NCI-H69 (cell line): Measurements from ENCODE around the gene SLC6A12.
"Not testable (repeated sequence)": the region's sequence is repeated elsewhere in the genome, so short reads cannot be mapped to it uniquely, and the experiment has no call there.

Experiments used
- DNase-seq: peaks from one replicate; lab custom pipeline; 2025; lab: John Stamatoyannopoulos, UW

Gene SLC6A12

DNA sequence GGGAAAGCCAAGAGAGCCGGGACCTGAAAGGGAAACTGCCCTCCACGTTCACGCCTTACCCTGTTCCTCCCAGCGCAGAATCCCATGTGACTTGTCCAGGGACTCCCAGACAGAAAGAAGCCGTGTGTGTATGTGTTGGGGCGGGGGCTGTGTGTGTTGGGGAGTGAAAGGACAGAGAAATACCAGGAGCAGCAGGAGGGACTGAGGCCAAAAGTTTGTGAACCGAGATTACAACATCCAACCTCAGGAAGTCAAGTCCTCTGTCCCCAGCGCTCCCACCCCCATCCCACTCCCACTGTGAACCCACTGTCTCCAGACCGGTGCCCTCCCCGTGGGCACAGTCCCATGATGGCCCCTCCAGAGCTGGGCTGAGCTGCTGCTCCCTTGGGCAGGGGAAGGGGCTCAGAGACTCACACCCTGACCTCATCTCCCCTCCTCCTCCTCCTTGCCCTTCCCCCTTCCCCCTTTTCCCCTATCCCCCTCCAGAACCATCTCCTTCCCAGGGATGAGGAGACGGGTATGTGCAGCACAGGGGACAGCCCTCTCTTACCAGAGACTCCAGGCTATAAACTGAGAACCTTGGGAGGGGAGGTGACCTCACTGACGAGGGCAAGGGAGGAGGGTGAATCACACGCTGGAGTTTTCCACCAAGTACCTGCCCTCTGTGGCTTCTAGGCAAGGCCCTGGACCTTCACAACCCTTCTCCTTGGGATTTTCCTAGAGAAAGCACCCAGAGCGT is at the start of gene SLC6A12:
TSS of gene SLC6A12 (minus strand) at position 155 of the 739 bp plus-strand sequence. CDS start 4,171 bp downstream, outside the sequence.
- peak; percentile 18 for DNase-seq

DNA sequence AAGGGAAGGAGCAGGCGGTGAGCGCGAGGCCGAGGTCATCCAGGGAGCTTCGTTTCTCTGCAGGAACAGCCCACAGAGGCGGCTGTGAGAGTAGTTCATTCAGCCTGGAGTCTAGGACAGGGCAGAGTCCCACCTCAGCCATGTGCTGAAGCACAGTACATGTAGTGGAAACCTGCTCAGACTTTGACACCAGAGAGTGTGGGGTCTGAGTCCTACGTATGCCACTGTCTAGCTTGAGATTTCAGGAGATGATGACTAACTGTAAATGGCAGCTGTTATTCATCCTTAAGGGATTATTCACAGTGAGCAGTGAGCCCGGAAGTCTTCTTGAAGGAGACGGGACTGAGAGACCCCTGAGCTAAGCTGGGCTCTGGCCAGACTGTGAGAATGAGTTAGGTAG is 49.6 kb upstream of the SLC6A12 start:
- no peak for DNase-seq

DNA sequence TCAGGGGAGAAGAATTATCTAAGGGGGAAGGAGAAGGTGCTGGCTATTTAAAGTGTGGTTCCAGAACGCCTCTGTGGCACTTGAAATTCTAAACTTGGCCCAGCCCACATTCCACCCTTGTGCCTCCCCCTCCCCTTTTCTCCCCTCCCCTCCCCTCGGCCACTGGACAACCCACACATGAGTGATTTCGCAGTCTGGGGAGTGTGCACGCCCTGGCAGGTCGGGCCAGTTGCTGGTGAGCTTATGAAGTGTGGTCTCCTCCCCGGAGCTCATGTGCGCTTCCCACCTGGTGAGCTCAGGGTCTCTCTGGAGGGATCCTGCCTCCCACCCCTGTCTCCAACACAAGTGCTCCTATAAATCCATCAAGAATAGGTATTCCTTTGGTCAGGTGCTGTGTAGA is 48.9 kb upstream of the SLC6A12 start, which contains the start of gene SLC6A13:
TSS of gene SLC6A13 (minus strand) at position 20 of the 400 bp plus-strand sequence. CDS start 2,784 bp downstream, outside the sequence.
- peak; percentile 12 for DNase-seq

DNA sequence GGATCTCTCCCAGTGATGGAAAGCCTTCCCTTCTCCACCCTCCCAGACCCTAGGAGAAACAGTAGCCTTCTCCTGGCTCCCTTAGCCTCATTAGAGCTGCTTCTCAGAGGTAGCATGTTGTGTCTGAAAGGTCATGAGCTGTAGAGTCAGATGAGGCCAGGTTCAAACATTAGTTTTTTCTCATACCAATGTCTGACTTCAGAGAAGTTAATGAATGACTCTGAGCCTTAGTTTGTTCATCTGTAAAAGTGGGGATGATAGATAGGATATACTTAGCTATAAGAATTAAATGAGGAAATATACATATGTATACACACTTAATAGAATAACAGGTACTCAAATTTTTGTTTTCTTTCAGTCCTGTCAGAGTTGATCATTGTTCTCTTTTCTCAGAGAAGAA is 48.2 kb upstream of the SLC6A12 start:
- no peak for DNase-seq

DNA sequence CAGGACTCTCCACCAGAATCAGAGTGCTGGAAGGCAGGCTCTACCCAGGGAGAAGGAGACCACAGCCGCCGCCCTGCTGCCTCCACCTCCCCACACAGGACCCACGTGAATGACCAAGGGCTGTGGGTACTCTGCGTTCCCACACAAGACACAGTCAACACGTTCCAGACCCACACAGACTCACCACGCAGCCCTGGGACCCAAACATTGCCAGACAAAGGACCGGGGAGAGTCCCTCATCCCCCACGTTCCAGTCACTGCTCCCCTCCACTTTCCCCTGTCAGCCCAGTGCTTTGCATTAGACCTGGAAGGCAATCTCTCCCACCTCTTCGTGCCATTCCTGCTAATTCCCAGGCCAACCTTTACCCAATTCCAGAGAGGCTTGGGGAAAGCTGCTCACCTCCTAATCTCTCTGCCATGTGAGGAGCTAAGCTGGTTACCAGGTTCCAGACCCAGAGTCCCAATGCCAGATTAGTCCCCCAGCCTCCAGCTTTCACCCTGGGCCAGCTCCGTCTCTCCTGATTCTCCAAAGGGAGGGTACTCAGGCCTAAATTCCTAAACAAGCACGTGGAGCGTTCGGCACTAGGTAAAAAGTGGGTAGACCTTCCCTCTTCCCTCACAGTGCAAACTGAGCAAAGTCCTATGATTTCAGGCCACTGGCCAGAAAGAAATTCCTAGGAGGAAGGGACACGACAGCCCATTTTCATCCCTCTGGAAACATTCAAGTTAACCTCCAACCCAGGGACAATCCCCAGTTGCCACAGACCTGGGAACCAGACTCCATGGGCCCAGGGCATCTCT is 43.8 kb upstream of the SLC6A12 start:
- no peak for DNase-seq

DNA sequence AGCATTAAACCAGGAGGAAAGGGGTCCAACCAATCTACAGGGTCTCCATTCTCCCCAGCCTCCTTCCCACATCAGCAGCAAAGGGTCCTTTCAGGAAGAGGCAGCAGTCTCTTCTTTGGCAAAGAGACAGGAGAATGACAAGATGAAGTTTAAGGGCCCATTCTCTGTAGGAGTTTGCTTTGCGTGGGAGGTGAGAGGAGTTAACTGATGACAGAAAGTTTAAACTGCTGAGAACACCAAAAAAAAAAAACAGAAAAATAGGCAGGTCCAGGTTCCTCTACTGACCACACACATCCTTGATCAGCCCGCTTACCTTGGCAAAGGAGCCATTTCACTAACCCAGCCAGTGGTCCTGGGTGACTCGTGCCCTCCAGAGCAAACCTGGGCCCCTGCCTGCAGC is 43.0 kb upstream of the SLC6A12 start:
- no peak for DNase-seq

DNA sequence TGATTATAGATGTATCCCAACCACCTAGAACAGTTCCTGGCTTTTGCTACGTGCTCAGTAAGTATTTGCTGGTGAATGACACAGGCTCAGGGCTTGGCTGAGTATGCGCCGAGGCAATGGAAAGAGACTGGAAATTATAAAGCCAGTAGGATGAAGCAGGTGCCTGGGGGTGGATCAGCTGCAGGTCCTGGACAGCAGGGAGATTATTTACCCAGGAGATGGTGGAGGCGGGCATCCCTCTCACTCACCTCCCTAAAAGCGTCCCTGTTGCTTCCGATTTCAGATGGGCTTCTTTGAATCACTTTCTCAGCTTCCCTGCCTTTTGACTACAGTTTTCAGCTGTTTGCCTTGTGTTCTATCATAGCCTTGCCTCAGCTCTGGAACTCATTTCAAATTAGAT is 42.3 kb upstream of the SLC6A12 start:
- peak; percentile 14 for DNase-seq

DNA sequence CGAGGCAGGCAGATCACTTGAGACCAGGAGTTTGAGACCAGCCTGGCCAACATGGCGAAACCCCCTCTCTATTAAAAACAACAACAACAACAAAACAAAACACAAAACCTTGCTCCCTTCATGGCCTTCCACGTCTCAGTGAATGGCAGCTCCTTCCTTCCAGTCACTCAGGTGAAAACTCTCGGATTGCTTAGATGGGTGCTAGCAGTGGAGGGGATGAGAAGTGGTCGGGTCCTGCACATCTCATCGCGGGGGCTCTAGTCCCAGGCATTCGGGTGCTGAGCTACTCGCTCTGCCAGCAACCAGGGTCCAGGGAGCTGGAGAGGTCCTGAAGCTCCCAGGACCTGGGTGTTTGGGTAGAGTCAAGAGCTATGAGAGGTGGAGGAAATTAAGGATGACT is 41.0 kb upstream of the SLC6A12 start:
- no peak for DNase-seq

DNA sequence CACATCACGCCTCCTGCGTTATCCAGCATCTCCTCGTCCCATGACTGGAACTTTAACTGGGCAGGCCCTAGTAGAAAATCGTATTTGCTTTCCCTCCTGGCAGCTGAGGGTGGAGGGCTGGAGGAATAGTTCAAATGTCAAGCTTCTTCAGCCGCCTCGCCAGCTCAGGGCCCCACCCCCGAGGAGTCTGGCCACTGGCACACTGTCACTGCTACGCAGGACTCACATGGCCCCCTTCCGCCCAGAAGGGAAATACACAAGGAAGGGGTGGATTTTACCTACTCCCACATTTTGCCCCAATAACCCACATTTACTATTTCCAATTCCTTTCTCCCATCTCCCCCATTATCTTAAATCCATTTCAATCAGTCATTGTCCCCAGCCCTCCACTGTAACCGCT is 40.1 kb upstream of the SLC6A12 start:
- DNase-seq = no peak

DNA sequence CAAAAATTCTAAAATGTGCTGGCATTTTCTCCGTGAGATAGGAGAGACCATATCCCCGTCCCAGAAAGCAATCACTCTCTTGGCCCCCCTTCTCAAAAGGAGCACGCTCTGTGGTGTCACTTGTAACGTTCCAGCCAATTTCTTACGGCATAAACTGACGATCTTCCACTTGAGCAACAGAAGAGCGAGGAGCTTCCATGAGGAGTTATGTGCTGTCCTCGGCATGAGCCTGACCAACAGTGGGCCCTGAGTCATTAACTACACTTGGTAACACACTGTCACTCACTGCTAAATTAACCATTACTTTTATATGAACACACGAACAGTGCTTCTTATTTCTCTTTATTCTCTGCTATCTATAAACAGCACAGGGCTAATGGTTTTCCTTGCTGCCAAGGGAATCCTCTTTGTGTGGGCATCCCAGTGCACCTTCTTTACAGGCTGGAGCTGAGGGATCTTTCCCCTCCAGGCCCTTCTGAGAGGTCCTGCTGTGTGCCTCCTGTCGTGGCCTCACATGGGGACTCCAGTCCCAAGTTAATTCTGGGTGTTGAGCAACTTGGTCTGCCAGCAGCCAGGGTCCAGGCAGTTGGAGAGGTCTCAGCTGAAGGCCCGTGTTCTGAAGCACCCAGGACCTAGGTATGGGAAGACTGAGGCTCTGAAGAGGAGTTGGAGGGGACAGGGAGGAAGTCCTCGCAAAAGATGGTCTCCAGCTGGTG is 39.3 kb upstream of the SLC6A12 start:
- no peak for DNase-seq

DNA sequence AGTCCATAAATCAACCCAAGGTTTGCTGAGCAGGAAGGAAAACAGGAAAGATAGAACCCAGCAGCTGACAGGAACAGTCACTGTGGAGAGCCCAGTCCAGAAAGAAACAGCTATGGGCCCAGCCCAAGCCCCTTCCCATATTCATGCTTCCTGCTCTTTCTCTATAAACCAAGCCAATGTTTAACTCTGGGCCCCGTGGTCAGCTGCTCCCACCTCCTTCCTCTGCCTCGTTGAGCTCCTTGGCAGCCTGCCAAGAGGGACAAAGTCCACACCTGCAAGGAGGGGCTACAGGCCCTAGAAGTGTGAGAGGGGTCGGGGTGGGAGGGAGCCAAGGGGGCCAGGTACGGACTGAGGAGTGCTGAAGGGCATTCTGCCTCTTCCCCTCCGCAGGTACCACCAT is 38.7 kb upstream of the SLC6A12 start:
- DNase-seq = peak; percentile 48

DNA sequence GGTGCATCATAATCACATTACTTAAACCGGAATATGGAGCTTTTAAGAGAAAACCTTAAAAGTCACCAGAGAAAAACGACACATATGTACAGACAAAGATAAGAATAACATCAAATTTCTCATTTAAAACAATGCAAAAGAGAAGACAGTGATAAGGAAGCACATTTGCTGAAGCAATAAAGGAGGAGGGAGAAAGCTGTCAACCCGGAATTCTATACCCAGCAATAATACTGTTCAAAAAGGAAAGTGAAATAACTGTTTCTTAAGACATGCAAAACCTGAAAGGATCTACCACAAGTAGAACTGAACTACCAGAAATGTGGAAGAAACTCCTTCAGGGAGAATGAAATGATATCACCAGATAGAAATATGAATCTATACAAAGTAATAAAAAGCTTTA is 33.3 kb upstream of the SLC6A12 start:
- DNase-seq = no peak

DNA sequence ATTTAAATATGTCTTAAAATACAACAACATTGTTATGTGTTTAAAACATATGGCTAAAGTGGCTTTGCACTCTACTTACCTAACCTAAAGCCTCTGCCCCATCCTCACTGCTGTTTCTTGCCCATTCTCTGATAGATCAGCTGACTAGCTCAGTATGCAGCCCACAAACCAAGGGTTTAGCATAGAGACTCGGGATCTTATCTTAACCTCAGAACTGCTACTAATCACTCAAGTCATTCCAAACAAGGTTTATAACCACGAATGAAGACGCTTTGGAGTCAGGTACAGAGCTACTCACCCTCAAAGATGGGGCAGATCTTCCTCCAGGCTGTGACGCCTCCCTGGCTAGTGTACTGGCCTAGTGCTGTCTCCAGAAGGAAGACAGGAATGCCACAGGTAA is 29.4 kb upstream of the SLC6A12 start:
- DNase-seq = no peak

DNA sequence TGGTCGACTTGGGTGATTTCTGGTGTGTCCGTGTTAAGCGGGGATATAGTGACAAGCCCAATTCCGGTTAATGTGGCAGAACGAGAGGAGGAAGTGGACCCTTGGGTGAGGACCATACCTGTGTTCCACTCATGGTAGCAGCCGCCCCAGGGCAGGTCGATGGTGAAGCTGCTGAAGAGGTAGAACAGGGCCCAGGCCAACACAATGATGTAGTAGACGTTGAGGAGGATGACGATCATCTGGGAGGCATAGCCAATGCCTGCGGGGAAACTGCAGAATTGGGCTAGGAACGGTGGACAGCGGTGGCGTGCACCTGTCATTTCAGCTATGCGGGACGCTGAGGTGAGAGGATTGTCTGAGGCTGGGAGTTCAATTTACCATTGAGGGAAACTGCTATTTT is 28.5 kb upstream of the SLC6A12 start:
- DNase-seq = no peak

DNA sequence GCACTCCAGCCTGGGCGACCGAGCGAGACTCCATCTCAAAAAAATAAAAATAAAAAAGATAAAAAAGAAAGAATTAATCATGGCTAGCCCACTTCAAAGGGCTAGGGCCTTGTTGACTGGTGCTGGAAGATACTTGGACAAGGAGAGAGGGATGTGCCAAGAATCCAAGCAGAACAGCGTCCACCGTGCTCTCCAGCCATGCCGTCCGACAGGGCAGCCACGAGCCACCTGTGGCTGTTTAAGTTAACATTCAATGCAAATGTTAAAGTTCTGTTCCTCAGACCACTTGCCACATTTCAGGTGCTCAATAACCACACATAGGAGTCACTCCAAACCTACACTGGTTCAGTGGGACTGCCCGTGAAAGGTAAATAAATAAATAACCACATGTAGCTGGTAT is 27.3 kb upstream of the SLC6A12 start:
- DNase-seq = no peak

DNA sequence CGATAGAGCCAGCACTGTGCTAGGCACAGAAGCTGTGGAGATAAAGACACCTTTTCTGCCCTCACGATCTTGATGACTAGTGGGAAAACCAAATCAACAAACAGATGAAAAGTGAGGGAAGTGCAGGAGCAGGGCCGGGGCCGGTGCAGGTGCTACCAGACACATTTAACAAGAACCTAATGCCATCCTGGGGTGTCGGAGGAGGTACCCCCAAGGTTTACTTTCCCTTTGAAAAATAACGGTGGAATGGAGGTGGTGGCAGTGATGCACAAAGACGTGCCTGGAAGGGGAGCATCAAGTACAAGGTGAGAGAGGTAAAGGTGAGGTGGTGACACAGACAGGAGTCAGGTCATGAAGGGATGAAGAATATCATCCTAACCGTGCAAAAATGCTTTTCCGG is 26.6 kb upstream of the SLC6A12 start:
- DNase-seq = no peak

DNA sequence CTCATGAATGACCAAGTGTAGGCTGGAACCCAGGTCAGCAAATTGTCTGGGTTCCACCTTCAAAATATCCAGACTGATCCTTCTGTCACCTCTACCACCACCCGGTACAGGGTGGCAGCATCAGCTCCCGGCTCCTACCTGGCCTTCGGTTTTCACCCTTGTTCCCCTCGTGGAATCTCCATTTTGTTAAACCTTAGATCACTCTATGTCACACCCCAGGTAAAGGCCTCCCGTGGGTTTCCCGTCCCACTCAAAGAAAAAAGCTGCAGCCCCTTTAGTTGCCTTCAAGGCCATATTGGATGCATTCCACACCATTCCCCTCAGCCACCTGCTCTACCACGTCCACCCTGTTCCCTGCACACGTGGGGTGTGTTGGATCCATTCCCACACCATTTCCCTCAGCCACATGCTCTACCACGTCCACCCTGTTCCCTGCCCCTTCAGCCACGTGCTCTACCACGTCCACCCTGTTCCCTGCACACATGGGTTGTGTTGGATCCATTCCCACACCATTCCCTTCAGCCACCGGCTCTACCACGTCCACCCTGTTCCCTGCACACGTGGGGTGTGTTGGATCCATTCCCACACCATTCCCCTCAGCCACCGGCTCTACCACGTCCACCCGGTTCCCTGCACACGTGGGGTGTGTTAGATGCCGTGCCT is 24.9 kb upstream of the SLC6A12 start:
- DNase-seq = no peak

DNA sequence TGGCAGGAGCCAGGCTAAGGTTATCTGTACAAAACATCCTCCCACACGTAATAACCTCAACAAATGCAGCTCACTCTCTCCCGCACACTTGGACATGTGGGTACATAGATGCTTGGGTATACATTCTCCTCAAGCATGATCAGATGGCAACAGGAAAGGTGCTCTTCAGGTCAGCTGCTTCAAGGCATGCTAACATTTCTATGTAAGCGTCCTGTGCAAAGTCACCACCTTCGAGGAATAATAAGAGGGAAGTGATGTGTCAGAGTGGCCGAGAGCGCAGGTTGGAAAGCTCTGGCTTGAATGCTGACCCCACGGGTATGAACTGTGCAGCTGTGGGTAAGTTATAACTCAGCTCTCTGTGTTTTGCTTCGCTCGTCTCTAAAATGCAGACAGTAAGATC is 24.2 kb upstream of the SLC6A12 start:
- DNase-seq = no peak

DNA sequence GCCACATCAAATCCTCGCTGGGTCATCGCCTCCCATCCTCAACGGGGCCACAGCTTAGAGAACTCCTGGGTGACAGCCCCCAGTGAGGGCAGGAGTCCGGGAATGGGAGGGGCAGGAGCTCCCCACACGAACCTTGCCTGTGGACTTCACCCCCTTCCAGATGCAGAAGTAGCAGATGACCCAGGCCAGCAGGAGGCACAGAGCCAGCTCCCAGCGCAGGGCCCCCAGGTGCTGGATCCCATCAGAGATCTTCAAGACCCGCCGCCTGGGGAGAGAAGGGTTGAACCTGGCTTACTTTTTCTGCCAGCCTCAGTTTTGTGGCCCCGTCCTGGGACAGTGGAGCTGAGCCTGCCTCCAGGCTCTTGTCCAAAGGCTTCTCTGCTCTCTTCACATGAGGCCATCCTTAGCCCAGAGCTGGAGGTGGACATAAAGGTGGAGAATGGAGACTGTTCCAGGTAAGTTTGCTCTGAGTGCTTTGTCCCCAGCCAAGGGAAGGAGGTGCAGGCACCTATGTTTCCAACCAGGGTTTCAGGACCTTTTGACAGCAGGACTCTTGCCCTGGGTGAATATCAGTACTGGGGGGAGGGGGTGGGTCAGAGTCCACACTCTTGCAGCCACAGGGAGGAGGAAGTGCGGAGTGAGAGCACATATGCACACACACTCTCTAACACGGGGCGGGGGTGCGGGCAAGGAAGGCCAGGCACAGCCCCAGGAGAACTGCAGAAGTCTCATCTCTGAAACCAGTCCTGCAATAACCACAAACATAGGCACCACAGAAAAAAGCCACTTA is 23.3 kb upstream of the SLC6A12 start:
- DNase-seq = no peak

DNA sequence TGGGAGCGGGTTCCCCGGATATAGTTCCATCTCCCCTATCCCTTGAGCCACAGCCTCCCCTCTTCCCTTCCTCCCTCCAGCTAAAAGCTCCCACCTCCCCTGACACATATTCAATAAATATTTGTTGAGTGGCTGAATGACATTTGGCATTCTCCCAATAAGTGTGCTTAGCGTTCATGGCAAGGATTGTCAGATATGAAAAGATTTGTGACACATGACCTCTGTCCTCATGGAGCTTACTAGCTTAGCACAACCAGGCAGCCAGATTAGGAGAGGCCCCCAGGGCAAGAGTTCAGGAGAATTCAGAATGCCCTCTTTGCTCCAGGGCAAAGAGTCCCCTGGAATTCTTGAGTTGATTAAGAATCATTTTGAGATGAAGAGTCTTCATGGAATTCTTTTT is 22.5 kb upstream of the SLC6A12 start:
- DNase-seq = no peak

DNA sequence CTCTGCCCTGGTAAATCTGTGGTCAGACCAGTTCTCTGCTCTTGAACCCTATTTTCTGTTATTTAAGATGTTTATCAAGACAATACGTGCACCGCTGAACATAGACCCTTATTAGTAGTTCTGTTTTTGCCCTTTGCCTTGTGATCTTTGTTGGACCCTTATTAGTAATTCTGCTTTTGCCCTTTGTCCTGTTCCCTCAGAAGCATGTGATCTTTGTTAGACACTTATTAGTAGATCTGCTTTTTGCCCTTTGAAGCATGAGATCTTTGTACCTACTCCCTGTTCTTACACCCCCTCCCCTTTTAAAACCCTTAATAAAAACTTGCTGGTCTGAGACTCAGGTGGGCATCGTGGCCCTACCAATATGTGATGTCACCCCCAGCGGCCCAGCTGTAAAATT is 22.0 kb upstream of the SLC6A12 start:
- not testable (repeated sequence) for DNase-seq
